Measurements from ENCODE around the gene N4BP2L2.

The N4BP2L2 gene

DNA sequence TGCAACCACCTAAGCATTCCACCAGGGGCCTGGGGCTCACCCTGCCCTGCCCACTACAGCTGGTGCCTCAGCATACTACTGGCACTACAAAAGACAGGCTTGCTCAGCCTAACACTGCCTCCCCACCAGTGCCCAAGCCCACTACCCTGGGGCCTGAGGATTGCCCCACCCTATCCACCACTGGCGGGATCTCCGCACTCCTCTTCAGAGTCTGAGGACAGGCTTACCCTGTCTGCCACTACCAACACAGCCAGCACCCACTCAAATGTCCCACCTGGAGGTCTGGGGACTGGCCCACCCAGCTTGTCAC is 83.0 kb downstream of the N4BP2L2 start:
- DNase-seq = no peak

GRCh38 chr13:32454886-32455593 is 83.6 kb downstream of the N4BP2L2 start:
- DNase-seq = no peak

DNA sequence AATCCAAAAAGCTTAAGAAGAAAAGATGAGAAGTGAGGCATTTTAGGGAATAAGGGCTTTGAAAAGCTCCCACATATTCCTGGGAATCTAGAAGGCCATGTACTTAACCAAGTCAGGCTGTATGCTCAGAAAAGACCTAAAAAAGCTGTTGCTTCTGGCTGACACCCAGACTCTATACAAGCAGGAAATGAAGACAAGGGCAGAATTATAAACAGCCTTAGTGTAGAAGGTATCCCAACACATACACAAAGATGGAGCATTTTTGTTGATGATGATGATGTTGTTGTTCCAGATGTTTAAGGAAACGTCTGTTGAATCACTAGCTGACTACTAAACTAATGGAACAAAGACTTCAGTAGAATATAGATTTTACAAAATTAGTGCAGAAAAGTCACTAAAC is 84.6 kb downstream of the N4BP2L2 start:
- no peak for DNase-seq

DNA sequence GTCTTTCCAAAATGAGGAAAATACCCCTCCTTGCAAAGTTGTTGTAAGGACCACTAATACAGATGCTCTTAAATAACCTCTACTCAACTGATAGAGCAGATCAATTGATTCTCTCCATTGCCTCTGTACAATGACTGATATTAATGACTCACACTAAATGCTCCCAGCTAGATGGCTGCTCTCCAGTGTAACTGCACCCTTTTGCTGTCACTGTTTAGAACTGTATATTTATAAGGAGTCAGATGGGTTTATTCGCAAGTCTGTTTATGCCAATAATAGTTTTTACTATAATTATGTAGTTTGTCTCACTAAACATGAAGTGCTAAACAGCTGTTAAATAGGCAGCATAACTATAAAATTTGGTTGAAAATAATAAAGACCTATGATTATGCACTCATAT is 89.6 kb downstream of the N4BP2L2 start:
- DNase-seq = no peak

- no peak for DNase-seq
Measured at GRCh38 chr13:32447894-32448623, 90.5 kb downstream of the N4BP2L2 start.

DNA sequence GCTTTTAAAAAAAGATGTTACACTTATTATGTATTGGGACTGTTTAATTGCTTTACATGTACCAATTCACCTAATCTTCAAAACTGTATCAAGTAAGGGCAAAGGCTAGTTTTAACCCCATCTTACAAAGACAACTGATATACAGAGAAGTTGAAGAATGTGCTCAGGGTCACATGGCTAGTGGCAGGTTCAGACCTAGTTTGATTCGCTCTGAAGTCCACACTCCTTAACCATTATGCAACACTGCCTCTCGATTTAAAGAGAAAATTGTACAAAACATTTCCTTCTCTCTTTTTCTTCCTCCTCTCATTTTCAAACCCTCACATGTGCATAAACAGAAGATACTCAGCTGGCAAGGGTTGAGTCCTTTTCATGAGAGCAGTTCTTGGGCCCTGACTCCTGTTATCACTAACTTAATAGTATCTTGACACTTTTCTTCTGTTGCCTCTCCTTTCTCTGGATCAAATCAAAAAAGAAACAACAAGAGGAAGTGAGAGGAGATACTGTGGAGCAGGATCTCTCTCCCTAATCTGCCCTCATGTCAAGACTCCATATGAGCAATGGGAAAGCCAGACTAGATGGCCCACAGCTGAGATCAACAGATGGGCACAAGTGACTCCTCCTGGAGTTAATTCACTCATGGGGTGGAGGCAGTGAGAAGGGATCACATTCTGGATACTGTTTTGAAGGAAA is 91.7 kb downstream of the N4BP2L2 start:
- no peak for DNase-seq

DNA sequence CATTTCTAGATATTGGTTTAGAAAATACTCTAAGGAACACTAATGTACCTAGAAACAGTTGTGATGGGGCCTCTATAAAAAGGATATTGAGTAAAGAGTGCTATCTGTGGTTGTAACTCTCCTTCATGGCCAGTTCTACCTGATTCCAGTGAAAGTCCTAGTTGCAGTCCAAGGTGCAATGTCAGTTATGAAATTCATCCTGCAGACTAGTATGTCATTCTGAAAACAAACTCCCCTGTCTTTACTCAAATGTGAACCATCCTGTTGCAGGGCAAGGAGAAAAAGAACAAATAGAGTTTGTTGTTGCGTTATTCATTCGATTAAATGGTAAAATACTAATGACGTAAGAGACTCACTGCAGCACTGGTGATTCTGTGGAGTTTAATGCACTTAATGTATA is 92.4 kb downstream of the N4BP2L2 start:
- DNase-seq = no peak

GRCh38 chr13:32445461-32445860 is 93.1 kb downstream of the N4BP2L2 start:
- DNase-seq = no peak

DNA sequence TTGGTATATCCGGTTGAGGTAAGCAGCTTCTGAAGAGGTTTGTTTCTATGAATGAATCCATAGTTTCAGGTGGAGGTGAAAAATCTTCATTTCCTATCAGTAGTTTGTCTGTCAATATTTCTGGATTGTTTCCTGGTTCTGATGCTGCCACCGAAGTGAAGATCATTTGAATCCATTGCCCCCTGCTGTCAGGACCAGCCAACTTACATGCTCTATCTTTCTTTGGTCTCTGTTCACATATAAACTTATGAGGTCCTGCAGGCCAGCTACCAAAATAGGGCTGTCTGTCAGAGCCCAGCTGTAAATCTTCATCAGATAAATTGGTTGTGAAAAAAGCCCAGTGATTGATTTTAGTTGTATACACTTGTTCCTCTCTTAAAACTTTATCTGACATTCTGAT is 95.5 kb downstream of the N4BP2L2 start:
- DNase-seq = no peak

DNA sequence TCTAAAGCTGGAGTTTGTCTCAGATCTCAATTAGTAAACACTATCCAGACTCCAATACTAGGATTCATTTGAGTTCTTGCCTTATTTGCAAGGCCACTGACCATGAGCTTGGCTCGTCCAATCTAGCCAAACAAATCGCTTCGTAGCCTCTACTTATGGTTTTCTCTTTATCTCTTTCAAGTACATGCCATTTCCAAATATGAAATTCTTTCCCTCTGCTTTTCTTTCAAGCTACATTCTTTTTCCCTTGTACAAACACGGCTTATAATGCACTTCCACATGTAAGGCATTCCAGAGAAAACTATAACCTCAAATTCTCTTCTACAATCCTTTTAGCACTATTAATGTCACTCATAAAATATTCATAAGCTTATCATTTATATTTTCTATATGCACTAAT is 99.7 kb downstream of the N4BP2L2 start:
- DNase-seq = no peak

DNA sequence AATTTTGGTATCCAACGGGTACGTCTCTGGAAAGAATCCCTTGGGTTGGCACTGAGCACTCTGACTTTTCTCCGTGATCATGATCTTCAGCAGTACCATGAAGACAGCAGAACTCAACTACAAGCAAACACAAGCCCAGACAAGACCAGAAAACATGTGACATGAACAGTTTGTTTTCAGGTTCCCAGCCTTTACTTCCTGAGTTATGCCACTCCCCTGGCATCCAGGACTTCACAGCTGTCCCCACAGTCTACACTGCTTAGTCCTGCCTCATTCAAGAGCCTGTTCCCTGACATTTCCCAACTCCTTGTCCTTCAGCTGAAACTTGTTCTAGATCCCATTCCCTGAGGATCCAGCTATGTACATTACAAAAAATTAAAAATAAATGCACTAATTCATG is 105.7 kb downstream of the N4BP2L2 start:
- no peak for DNase-seq

DNA sequence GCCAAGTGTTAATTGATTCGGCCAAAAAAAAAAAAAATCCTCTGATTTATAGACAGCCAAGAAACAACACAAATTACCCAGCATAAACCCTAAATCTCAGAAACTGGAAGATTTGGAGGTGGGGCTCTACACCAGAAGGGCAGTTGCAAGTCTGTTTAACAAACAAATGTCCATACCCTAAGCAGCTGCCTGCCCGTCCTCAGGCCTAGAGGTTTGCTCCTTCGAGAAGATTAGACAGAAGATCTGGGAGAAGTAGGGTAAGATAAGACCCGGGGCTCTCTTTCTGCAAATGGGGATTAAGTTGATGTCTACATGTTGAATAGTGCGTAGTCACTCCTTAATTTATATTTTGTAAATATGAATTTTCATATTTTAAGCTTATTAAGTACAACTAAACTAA is 107.2 kb downstream of the N4BP2L2 start:
- no peak for DNase-seq

GRCh38 chr13:32430018-32430747 is 108.4 kb downstream of the N4BP2L2 start:
- no peak for DNase-seq

DNA sequence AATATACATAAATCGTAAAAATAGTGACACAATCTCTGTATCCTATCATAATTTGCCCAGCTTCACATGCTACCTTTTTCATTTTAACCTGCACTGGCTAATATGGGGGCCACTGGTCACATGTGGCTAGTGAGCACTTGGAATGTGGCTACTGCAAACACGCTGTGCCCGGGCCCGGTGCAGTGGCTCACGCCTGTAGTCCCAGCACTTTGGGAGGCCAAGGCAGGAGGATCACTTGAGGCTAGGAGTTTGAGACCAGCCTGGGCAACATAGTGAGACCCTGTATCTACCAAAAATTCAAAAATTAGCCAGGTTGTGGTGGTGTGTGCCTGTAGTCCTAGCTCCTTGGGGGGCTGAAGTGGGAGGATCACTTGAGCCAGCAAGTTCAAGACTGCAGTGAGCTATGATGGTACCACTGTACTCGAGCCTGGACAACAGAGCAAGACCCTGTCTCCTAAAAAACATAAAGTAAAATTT is 109.1 kb downstream of the N4BP2L2 start:
- no peak for DNase-seq

DNA sequence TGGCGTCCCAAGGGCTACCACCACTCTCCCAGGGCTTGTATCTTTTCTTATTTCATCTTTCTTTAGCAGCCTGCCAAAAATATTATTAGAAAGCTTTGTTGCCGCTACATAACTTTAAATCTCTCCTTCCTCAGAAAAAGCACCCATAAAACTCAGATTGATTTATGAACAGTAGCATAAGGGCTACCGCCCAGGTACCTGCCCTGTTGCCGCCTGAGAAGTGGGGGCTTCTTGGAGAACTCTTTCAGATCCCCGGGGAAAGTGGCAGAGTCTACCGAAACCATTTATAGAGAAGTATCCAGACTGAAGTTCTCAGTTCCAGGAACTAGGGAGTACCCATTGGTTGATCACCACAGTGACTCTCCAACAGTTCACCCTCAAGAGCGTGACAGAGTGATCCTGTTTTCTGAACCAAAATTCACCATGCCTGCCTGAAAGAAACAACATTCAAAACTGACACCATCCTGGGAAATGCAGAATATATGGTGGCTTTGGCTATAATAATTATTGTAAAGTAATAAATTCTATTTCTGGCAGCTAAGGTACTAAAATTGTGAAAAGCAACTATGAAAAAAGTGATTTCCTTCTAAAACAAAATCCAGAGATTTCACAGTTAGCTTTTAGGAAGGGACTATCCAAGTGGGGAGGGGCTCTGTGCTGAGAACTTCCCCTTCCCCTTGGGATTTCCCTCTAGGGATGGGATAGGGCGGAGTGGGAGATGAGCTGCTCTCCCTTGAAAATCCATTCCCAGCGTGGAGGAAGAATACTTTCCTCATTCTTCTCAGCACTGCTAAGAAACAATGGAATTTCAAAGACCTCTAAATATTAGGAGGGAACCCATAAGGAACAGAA is 109.8 kb downstream of the N4BP2L2 start:
- DNase-seq = no peak

- DNase-seq = no peak
Measured at GRCh38 chr13:32427852-32428580, 110.6 kb downstream of the N4BP2L2 start, which contains the start of gene N4BP2L1. N4BP2L1 (minus strand) TSS chr13:32428130; CDS start chr13:32428082, 48 bp downstream.

DNA sequence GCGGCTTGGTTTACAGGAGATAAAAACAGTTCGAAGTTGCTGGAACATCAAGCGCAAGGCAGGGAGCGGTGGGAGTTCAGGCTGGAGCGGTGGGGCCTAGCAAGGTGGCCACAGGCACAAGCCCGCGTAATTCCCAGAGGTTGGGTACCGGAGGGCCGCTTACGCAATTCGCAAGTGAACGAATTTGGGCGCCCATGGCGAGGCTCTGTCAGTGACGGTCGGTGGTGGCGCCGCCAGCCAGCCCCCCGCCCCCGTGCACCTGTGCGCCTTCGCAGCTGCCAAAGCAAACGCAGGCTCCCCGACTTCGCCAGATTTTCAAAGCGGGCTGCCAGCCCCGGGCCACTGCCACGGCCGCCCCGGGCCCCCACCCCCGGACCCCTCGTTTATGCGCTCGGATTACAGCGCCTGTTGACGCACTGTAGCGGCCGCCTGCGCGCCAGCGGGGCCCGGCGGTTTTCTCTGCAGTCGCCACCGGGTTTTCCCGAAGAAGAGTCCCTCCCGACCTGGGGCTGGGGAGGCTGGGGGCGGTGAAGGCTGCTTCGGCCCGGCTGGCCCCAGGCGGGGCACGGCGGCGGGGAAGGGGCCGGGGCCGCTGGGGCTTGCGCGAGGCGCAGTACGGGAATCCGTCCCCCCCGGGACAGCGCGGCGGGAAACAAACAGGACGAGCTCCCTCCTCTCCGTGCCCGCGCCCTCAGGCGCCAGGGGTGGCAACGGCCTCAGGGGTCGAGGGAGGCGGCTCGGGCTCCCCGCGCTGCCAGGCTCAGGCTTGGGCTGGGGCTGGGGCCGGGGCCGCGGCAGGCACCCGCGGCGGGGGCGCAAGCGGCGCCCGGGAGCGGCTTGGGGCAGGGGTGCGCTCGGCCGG is 111.4 kb downstream of the N4BP2L2 start:
- no peak for DNase-seq

DNA sequence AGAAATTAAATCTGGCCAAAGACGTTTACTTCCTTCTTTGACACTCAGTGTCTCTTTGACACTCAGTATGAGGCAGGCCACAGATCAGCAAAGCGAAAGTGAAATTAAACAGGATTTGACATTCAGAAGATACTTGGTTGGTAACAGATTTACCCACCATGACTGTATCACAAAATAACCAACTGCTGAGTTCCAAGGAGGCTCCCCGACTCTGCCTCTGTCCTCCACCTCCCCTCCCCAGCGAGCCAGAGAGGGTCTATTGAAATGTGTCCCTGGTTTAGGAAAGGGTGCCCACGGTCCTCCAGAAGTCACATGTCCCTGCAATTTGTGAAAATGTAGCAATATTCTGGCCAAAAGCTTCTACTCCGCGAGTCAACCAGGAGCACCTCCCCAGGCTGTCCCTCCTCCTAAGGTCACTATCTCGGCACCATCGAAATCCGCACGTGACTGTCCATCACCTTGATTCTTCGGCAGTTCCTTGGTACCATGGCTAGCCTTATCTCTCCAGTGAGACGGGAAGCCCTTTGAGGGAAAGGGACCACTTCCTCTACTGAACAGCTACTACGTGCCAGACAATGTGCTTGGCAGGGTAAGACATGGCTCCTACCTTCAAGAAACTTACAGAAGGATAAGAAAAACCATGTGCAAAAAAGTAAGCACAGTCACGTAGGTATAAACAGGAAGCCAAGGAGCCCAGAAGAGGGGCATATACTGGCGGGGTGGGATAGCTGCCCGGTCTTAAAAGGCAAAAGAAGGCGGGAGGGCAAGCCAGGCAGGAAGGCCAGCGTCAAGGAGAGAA is 112.2 kb downstream of the N4BP2L2 start:
- no peak for DNase-seq

- DNase-seq = no peak
Measured at GRCh38 chr13:32425158-32425557, 113.4 kb downstream of the N4BP2L2 start.

- DNase-seq = no peak
Measured at GRCh38 chr13:32423592-32423991, 115.0 kb downstream of the N4BP2L2 start.
